Thyroid gland (tissue), 4 donors: ENCODE data around the gene COL18A1. TPM values are rescaled to one million over a fixed set of nuclear protein-coding genes. Genes with fewer than 3 reads are reported as not detected.

ENCODE experiments used
- DNase-seq, 2 donors: peaks; one replicate each; pipeline ENCODE4 v3.0.0-alpha.2; 2019
- H3K27ac ChIP-seq, 3 donors: fragments of 200-600 bp; sonication (generic); 1 replicate in 2 of 3; 2 replicates in 1 of 3; pipeline ENCODE4 v1.5.1; 2016 to 2019; ENCODE audit warnings: mild to moderate bottlenecking in 1 of 3, moderate library complexity in 1 of 3
- H3K27me3 ChIP-seq: fragments of 200-600 bp; sonication (generic); one replicate; pipeline ENCODE4 v1.5.1; 2019
- H3K36me3 ChIP-seq, 2 donors: fragments of 200-600 bp; sonication (generic); one replicate each; pipeline ENCODE4 v1.5.1; 2016 to 2019
- H3K4me1 ChIP-seq, 2 donors: fragments of 200-600 bp; sonication (generic); one replicate each; pipeline ENCODE4 v1.5.1; 2017 to 2019
- H3K4me3 ChIP-seq, 3 donors: fragments of 200-600 bp; sonication (generic); replicated peaks in 1 of 3; 1 replicate in 2 of 3; 2 replicates in 1 of 3; pipeline ENCODE4 v1.5.1; 2016; ENCODE audit warnings: mild to moderate bottlenecking in 1 of 3
- H3K9me3 ChIP-seq: fragments of 200-600 bp; sonication (generic); one replicate; pipeline ENCODE4 v1.5.1; 2017
- CTCF ChIP-seq, 6 experiments: fragments of 200-600 bp in 3 of 6; fragments of 450-650 bp in 3 of 6; sonication (generic) in 3 of 6; IDR thresholded peaks; one replicate each; pipeline ENCODE4 v1.5.1; 2016 to 2019; ENCODE audit warnings: antibody characterized with exemption in 6 of 6, mild to moderate bottlenecking in 2 of 6, inconsistent platforms in 1 of 6, moderate library complexity in 1 of 6
- POLR2A ChIP-seq, 2 donors: fragments of 450-650 bp; IDR thresholded peaks; one replicate each; pipeline ENCODE4 v1.6.1; 2017; ENCODE audit warnings: antibody characterized with exemption in 2 of 2, mild to moderate bottlenecking in 2 of 2, moderate library complexity in 1 of 2
- WGBS, 2 donors: methylation state at CpG; one replicate each; pipeline ENCODE4 v1.1.5; 2017; 5-methylcytosine and 5-hydroxymethylcytosine counted together
- intact Hi-C: fragments of 100-400 bp; cut with DNase I; formaldehyde crosslinking; loops from one replicate; pipeline ENCODE4 v1.15.1; 2023
- total RNA-seq, 4 donors: library from RNA; depleted of rRNA; stranded (reverse); fragments of >200 nt; gene quantifications; one replicate each; pipeline ENCODE4 v1.2.3, GENCODE V29; 2016

Gene COL18A1
- total RNA-seq, 4 donors from 2014 or later: 105 to 264 (median 238) TPM

- H3K4me3 ChIP-seq: no peak overlapping the region
- WGBS, 2 donors: 88 to 94% methylated on average over 20 to 31 of the region's 32 CpGs
- intact Hi-C loops: no loop called here
- no peaks in the 10 kb centered on the region for H3K9me3 ChIP-seq
- no peaks in the 10 kb centered on the region for H3K27me3 ChIP-seq
- DNase-seq: peak in 1 of 2 donors; percentile 1
- H3K36me3 ChIP-seq: no peaks in the 10 kb centered on the region
- peaks cover 20 to 47% of the 10 kb centered on the region in 2 donors for H3K4me1 ChIP-seq
- no peak overlapping the region for H3K27ac ChIP-seq
- no peak for TF ChIP-seq POLR2A (IDR thresholded peaks at IDR 0.05)
- TF ChIP-seq CTCF (IDR thresholded peaks at IDR 0.05): no peak
Measured at GRCh38 chr21:45415188-45415942, 10.4 kb downstream of the COL18A1 start.

DNA sequence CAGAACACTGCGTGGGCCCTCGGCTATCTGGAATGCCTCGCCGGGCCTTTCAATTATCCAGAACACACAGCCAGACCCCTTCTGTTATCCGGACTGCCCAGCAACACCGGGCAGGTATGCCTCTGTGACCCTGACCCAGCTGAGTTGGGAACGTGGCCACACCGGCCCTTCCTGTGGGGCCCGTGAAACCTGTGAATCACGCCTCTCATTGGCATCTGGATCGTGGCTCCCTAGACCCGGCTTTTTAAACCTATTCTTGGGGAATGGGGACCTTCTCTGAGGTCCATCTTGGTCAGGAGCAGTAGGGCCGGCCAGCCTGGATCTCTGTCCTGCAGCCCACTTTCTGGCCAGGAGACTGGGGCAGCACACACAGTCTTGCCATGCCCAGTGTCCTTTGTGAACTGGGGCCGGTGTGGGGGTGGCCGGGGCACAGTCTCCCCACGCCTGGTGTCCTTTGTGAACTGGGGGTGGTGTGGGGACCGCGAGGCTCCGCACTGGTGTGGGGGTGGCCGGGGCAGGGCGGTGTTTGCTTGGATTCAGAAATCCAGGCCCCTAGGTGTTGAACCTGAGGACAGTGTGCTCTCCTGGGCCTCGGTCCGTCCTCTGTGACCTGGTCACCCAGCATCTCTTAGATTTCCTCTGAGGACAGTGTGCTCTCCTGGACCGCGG, 11.1 kb downstream of the COL18A1 start:
- Histone ChIP-seq H3K9me3 (no peaks in the 10 kb centered on the region), H3K27ac (no peak overlapping the region), H3K4me1 (peaks cover 22 to 46% of the 10 kb centered on the region in 2 donors), H3K27me3 (no peaks in the 10 kb centered on the region), H3K4me3 (no peak overlapping the region), H3K36me3 (no peaks in the 10 kb centered on the region)
- intact Hi-C loops: no loop called here
- 88 to 93% methylated on average over 14 to 22 of the region's 25 CpGs for WGBS, 2 donors
- no peak for TF ChIP-seq POLR2A (IDR thresholded peaks at IDR 0.05)
- DNase-seq: peak in 1 of 2 donors; percentile 2

GRCh38 chr21:45416620-45417019, 11.7 kb downstream of the COL18A1 start:
- Histone ChIP-seq H3K4me3 (no peak overlapping the region), H3K27ac (no peak overlapping the region), H3K9me3 (no peaks in the 10 kb centered on the region), H3K27me3 (no peaks in the 10 kb centered on the region), H3K36me3 (no peaks in the 10 kb centered on the region), H3K4me1 (peaks cover 24 to 46% of the 10 kb centered on the region in 2 donors)
- WGBS, 2 donors: 83 to 89% methylated on average over 8 of the region's 8 CpGs
- TF ChIP-seq CTCF (IDR thresholded peaks at IDR 0.05) (no peak), POLR2A (IDR thresholded peaks at IDR 0.05) (no peak)
- intact Hi-C loops: no loop called here
- no peak for DNase-seq

- TF ChIP-seq CTCF (IDR thresholded peaks at IDR 0.05) (no peak), POLR2A (IDR thresholded peaks at IDR 0.05) (no peak)
- intact Hi-C loops: no loop called here
- DNase-seq: no peak
- Histone ChIP-seq H3K27me3 (no peaks in the 10 kb centered on the region), H3K27ac (no peak overlapping the region), H3K9me3 (no peaks in the 10 kb centered on the region), H3K4me1 (peaks cover 32 to 48% of the 10 kb centered on the region in 2 donors), H3K4me3 (no peak overlapping the region), H3K36me3 (no peaks in the 10 kb centered on the region)
- WGBS, 2 donors: 84 to 85% methylated on average over 20 to 22 of the region's 22 CpGs
Measured at GRCh38 chr21:45417256-45417950, 12.4 kb downstream of the COL18A1 start.

DNA sequence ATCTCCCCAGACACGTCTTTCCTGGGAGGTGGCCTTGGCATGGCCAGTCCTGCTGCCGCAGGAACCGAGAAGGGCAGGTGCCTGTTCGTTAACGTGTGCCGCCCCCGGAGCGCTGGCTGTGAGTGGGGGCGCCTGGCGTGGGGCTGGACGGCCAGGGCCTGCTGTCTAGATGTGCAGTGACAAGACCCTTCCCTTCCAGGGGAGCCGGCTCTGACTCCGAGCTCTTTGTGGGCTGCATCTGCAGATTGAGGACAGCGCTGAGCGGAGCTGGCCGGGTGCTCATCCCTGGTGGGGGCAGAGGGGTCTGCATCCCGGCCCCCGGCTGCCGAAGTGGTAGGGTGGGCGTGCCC, 13.0 kb downstream of the COL18A1 start:
- intact Hi-C loops: no loop called here
- Histone ChIP-seq H3K4me1 (peaks cover 37 to 46% of the 10 kb centered on the region in 2 donors), H3K27ac (no peak overlapping the region), H3K36me3 (no peaks in the 10 kb centered on the region), H3K9me3 (no peaks in the 10 kb centered on the region), H3K4me3 (no peak overlapping the region), H3K27me3 (no peaks in the 10 kb centered on the region)
- no peak for DNase-seq
- 92 to 94% methylated on average over 5 to 12 of the region's 20 CpGs for WGBS, 2 donors
- TF ChIP-seq POLR2A (IDR thresholded peaks at IDR 0.05) (no peak), CTCF (IDR thresholded peaks at IDR 0.05) (no peak)
